Measurements from ENCODE around the gene SREBF1. TPM values are rescaled to one million over a fixed set of nuclear protein-coding genes. Genes with fewer than 3 reads are reported as not detected.

The SREBF1 gene
- total and polyA plus RNA-seq, 10 of the 15 experiments (the other 5 are each of a cell fraction or from before 2014, with no cell fraction given): 1.4 to 84.6 (median 20.4) TPM

- TF ChIP-seq GATAD2B (conservative IDR thresholded peaks at IDR 0.05; ENCODE audit: low read depth): no peak
- ChIA-PET SMC1A (ENCODE audit: uncharacterized antibody, unreplicated experiment) (interaction anchor here (4.4 kb wide), 1 partner anchor 15 kb away, joined by 46 read pairs; the partner anchor contains the start of gene SREBF1), CTCF (interaction anchor here (1.3 to 2.1 kb wide), 3 partner anchors 11 to 137 kb away, joined by 3 to 10 read pairs (median 6); no protein-coding TSS in a partner anchor), POLR2A (interaction anchor here (10.9 kb wide), 1 partner anchor 17 kb away, joined by 163 read pairs; the partner anchor contains the start of gene SREBF1), RAD21 (ENCODE audit: unreplicated experiment) (interaction anchor here (1.0 to 9.0 kb wide), 4 partner anchors 13 to 137 kb away, joined by 3 to 105 read pairs (median 7); partner anchors contain the start of gene SREBF1)
- 98% methylated on average over 12 of the region's 12 CpGs for WGBS (ENCODE audit: insufficient coverage, insufficient replicate concordance, low lambda C conversion rate, missing lambda C conversion rate)
- Histone ChIP-seq H3K36me3 (ENCODE audit: control insufficient read depth in 2 of 2, insufficient read depth in 2 of 2, low read length in 1 of 2) (peaks cover 5 to 28% of the 10 kb centered on the region in 2 experiments; a peak in 3 of 4 replicates), H4K20me1 (ENCODE audit: control insufficient read depth, insufficient read depth) (no peaks in the 10 kb centered on the region; the same call in 1 of the 2 replicates), H3K27ac (ENCODE audit: control insufficient read depth, insufficient read depth) (no peak overlapping the region), H3K4me1 (ENCODE audit: control insufficient read depth, insufficient read depth, low read length) (peaks cover 36% of the 10 kb centered on the region), H3K4me3 (no peak overlapping the region), H3K27me3 (replicated peaks in 1 of 2; ENCODE audit: control insufficient read depth in 2 of 2, insufficient read depth in 2 of 2, low read length in 1 of 2) (no peaks in the 10 kb centered on the region), H3K4me2 (ENCODE audit: control insufficient read depth, insufficient read depth) (no peak overlapping the region), H3K9me3 (replicated peaks; ENCODE audit: control insufficient read depth, insufficient read depth, low read length) (no peaks in the 10 kb centered on the region), H3K9ac (ENCODE audit: control insufficient read depth, insufficient read depth, low read length) (no peak overlapping the region), H2AFZ (ENCODE audit: control insufficient read depth, low read depth, low read length) (no peak overlapping the region), H3K79me2 (ENCODE audit: control insufficient read depth, insufficient read depth, low read length) (no peaks in the 10 kb centered on the region; the same call in 1 of the 2 replicates)
- ATAC-seq (no peak), FAIRE-seq (no peak), DNase-seq (ENCODE audit: low read depth, low spot score) (no peak)
- BruUV-seq (replicated peaks): no TSS peak
- intact Hi-C loops (cut with micrococcal nuclease; ENCODE audit: unreplicated experiment) (loop anchor here (2.0 kb wide), 1 partner anchor 22 kb away; no protein-coding TSS in a partner anchor), in situ Hi-C loops (cut with MboI) (no loop called here)
These were observed 17.7 kb downstream of the SREBF1 start for GRCh38 chr17:17819111-17819510.

DNA sequence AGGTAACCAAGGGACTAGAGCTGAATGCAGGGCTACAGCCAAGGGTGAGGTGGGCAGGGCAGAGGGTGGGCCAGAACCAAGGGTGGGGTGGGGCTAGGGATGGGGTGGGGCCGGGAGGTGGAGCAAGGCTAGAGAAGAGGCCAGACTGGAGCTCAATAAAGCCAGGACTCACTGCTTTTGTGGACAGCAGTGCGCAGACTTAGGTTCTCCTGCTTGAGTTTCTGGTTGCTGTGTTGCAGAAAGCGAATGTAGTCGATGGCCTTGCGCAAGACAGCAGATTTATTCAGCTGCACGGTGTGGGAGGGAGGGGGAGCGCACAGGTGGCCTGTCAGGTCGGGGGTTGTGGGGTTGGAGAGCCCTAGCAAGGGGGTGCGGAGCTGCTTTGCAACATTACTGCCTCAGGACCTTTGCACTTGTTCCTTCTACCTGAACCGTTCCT, 18.7 kb downstream of the SREBF1 start:
- FAIRE-seq (peak; percentile 38), ATAC-seq (peak; percentile 40)
- POLR2A ChIA-PET: interaction anchor here (1.0 to 10.9 kb wide), 2 partner anchors 18 to 32 kb away, joined by 4 to 163 read pairs; partner anchors contain the start of gene SREBF1
- TF ChIP-seq MLLT1 (IDR thresholded peaks at IDR 0.05) (no peak), ZNF207 (IDR thresholded peaks at IDR 0.05; ENCODE audit: borderline replicate concordance) (no peak), YBX1 (IDR thresholded peaks at IDR 0.05) (no peak), E2F4 (IDR thresholded peaks at IDR 0.05; ENCODE audit: low read depth, low read length) (no peak), HDAC6 (IDR thresholded peaks at IDR 0.05; ENCODE audit: unreplicated experiment) (no peak), CREB1 (IDR thresholded peaks at IDR 0.05; ENCODE audit: low read depth) (no peak), SMAD1 (IDR thresholded peaks at IDR 0.05; ENCODE audit: low read depth, partially characterized antibody) (no peak), BACH1 (IDR thresholded peaks at IDR 0.05; ENCODE audit: borderline replicate concordance) (no peak), SMC3 (IDR thresholded peaks at IDR 0.05; ENCODE audit: borderline replicate concordance, low read length) (no peak), BCL3 (IDR thresholded peaks at IDR 0.05; ENCODE audit: borderline replicate concordance, insufficient read depth, low read depth, low read length, poor library complexity, severe bottlenecking) (no peak), SRF (IDR thresholded peaks at IDR 0.05; ENCODE audit: low read depth in 2 of 2, low read length in 2 of 2) (no peak)

More for the DNA sequence above, 18.7 kb downstream of the SREBF1 start:
- 78% methylated on average over 10 of the region's 10 CpGs for WGBS (ENCODE audit: insufficient coverage, insufficient replicate concordance, low lambda C conversion rate, missing lambda C conversion rate)
- no TSS peak for BruUV-seq (replicated peaks)
- ChIA-PET RAD21 (ENCODE audit: unreplicated experiment) (interaction anchor here (0.9 to 9.0 kb wide), 6 partner anchors 10 to 134 kb away, joined by 3 to 105 read pairs (median 4); partner anchors contain the start of gene SREBF1), CTCF (interaction anchor here (1.0 to 1.3 kb wide), 2 partner anchors 10 to 101 kb away, joined by 3 to 4 read pairs; no protein-coding TSS in a partner anchor), SMC1A (ENCODE audit: uncharacterized antibody, unreplicated experiment) (interaction anchor here (1.4 kb wide), 1 partner anchor 136 kb away, joined by 4 read pairs; no protein-coding TSS in a partner anchor)
- Histone ChIP-seq H3K79me2 (ENCODE audit: control insufficient read depth, insufficient read depth, low read length) (no peaks in the 10 kb centered on the region; the same call in 1 of the 2 replicates), H3K4me3 (no peak overlapping the region), H4K20me1 (ENCODE audit: control insufficient read depth, insufficient read depth) (no peaks in the 10 kb centered on the region; the same call in 1 of the 2 replicates), H3K4me1 (ENCODE audit: control insufficient read depth, insufficient read depth, low read length) (peaks cover 30% of the 10 kb centered on the region), H3K9ac (ENCODE audit: control insufficient read depth, insufficient read depth, low read length) (no peak overlapping the region), H3K36me3 (ENCODE audit: control insufficient read depth in 2 of 2, insufficient read depth in 2 of 2, low read length in 1 of 2) (peaks cover 5 to 34% of the 10 kb centered on the region in 2 experiments; a peak in 3 of 4 replicates), H2AFZ (ENCODE audit: control insufficient read depth, low read depth, low read length) (no peak overlapping the region), H3K27ac (ENCODE audit: control insufficient read depth, insufficient read depth) (no peak overlapping the region), H3K9me3 (replicated peaks; ENCODE audit: control insufficient read depth, insufficient read depth, low read length) (no peaks in the 10 kb centered on the region), H3K4me2 (ENCODE audit: control insufficient read depth, insufficient read depth) (no peak overlapping the region), H3K27me3 (replicated peaks in 1 of 2; ENCODE audit: control insufficient read depth in 2 of 2, insufficient read depth in 2 of 2, low read length in 1 of 2) (no peaks in the 10 kb centered on the region)
- intact Hi-C loops (cut with micrococcal nuclease; ENCODE audit: unreplicated experiment) (loop anchor here (2.0 kb wide), 1 partner anchor 23 kb away; no protein-coding TSS in a partner anchor), in situ Hi-C loops (cut with MboI) (no loop called here)
- no peak for DNase-seq (ENCODE audit: low read depth, low spot score)

All from GM12878 (cell line).